Hematopoietic multipotent progenitor cell treated with erythropoietin and hydrocortisone succinate and interleukin-3 and kit ligand, for 4 days (in vitro differentiated cells): Measurements from ENCODE around the gene ARHGAP15.

Source experiments
- DNase-seq: peaks from one replicate; pipeline ENCODE4 v3.0.0-alpha.2; 2015

The ARHGAP15 gene

DNA sequence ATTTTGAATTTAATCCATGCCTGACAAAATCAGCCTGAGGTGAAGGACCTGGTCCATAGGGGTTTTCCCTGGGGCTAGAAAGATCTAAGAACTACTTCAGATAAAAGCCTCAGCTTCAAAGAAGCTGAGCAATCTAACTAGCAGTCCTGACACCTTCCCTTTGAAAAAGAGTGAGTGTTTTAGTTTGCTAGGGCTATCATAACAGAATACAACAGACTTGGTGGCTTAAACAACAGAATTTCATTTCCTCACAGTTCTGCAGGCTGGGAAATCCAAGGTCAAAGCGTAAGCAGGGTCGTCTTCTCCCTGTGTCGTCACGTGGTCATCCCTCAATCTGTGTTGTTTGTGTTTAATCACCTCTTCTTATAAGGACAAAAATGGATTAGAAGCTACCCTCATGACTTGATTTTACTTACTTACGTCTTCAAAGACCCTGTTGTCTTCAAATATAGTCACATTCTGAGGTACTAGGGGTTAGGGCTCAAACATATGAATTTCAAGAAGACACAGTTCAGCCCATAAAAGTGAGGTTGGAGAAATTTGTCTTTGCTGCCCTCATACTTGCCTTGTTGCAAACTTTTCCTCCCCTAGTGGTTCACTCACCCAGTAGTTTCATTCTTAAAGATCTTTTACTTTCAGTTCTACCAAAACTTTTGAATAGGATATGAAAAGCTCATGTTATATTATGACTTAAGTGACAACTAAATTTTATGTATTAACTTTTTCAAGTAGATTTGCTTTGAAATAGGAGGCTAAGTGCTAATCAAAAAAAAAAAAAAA is 673.8 kb downstream of the ARHGAP15 start:
- no peak for DNase-seq

- no peak for DNase-seq
Observed at GRCh38 chr2:143803936-143804335, 674.7 kb downstream of the ARHGAP15 start.

DNA sequence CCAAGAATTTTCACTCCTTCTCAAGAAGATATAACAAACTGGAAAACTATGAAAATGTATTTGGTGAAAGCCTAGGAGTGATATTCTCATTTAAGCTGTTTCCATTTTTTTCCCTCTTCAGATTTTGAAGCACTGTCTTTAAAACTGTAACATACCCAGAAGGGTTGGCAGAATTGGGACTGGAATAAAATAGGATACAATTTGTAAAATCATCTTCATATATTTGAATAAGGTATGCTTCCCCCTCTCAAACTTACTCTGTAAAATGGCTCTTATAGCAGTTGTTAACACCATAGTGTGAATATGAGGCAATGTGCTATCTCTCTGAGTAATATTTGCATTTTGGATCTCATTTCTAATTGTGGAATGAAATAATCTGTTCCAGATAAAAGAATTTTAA is 676.4 kb downstream of the ARHGAP15 start:
- DNase-seq: no peak

DNA sequence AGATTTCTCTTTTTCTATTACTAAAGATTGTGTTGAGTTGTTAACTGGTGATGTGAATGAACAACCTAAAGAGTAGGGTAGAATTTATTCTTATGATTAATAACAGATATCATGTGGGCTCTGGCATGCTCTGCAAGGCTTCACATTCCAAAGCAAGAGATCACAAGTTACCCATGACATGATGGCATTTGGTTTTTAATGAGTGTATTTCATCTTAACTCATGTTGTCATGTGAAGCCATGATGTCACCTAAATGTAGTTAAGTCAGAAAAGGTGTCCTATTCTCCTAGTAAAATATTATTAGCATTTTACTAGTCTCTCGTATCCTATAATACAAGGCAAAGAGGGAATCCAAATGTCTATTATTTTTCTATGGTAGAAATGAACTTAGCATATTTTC is 678.0 kb downstream of the ARHGAP15 start:
- DNase-seq: no peak

DNA sequence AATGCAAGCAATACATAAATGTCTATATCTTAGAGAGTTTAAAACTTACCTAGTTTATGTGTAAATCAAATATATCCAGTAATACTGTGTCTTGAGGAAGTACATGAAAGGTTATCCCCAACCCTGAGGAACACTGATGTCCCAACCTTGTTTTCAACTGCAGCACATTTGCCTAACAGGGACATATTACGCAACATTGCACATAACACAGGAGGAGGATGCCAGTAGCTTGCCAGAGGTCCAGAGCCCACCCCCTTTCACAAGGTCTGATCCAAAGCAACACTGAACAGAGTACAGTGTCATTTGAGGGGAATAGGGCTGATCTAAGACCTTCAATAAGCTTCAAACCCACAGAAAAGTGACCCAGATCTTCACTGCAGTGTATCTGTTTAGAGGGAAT is 678.5 kb downstream of the ARHGAP15 start:
- peak; percentile 44 for DNase-seq

- DNase-seq: no peak
Observed at GRCh38 chr2:143808166-143808565, 678.9 kb downstream of the ARHGAP15 start.

GRCh38 chr2:143815082-143815481 is 685.9 kb downstream of the ARHGAP15 start:
- DNase-seq: no peak

- no peak for DNase-seq
Observed at GRCh38 chr2:143816916-143817315, 687.7 kb downstream of the ARHGAP15 start.
